Suprapubic skin (tissue), 3 donors: Measurements from ENCODE around the gene COX6B2.

Source experiments
- CTCF ChIP-seq, 2 donors: fragments of 200-600 bp in 1 of 2; fragments of 450-650 bp in 1 of 2; sonication (generic) in 1 of 2; IDR thresholded peaks; one replicate each; pipeline ENCODE4 v1.5.1; 2016 to 2019; ENCODE audit warnings: antibody characterized with exemption in 2 of 2, mild to moderate bottlenecking in 1 of 2, moderate library complexity in 1 of 2
- POLR2AphosphoS5 ChIP-seq, 3 donors: sonication (generic); formaldehyde crosslinking; IDR thresholded peaks; one replicate each; pipeline ENCODE4 v1.6.1; 2017; ENCODE audit warnings: antibody characterized with exemption in 3 of 3

GRCh38 chr19:55358943-55359908 lies 4.7 kb upstream of the COX6B2 start:
- no peak for TF ChIP-seq CTCF (IDR thresholded peaks at IDR 0.05)
- no peak for TF ChIP-seq POLR2AphosphoS5 (IDR thresholded peaks at IDR 0.05)
